Left lung (tissue), 10 donors: ENCODE measurements around the gene CPXM2. TPM values are rescaled to one million over a fixed set of nuclear protein-coding genes. Genes with fewer than 3 reads are reported as not detected.

Experiments
- ATAC-seq: fragments of 200-7000 bp; cut with Tn5 transposase; one replicate; pipeline ENCODE4 v1.9.1; 2020; ENCODE audit warnings: moderate library complexity
- DNase-seq, 4 donors: peaks; one replicate each; pipeline ENCODE4 v3.0.0-alpha.2; 2013 to 2020
- H3K27ac ChIP-seq, 2 donors: fragments of 200-600 bp; sonication (generic) in 1 of 2; one replicate each; pipeline versions ENCODE4 v1.5.0 to v1.8.0; 2020 to 2021
- H3K27me3 ChIP-seq, 2 donors: fragments of 200-600 bp; sonication (generic) in 1 of 2; one replicate each; pipeline versions ENCODE4 v1.5.0 to v1.8.0; 2020 to 2021
- H3K36me3 ChIP-seq, 2 donors: fragments of 200-600 bp; sonication (generic) in 1 of 2; one replicate each; pipeline versions ENCODE4 v1.5.0 to v1.8.0; 2020 to 2021
- H3K4me1 ChIP-seq, 2 donors: fragments of 200-600 bp; one replicate each; pipeline ENCODE4 v1.8.0; 2021
- H3K4me3 ChIP-seq, 2 donors: fragments of 200-600 bp; sonication (generic) in 1 of 2; one replicate each; pipeline versions ENCODE4 v1.5.0 to v1.8.0; 2020 to 2021; ENCODE audit warnings: mild to moderate bottlenecking in 1 of 2
- H3K9me3 ChIP-seq, 2 donors: fragments of 200-600 bp; sonication (generic) in 1 of 2; one replicate each; pipeline versions ENCODE4 v1.5.0 to v1.8.0; 2020 to 2021
- intact Hi-C, 2 donors: fragments of 100-400 bp; cut with DNase I; formaldehyde crosslinking; loops; one replicate each; pipeline versions ENCODE4 v1.11.2 to v1.14.2; 2022
- polyA plus RNA-seq, 6 donors: library from polyadenylated mRNA; unstranded; fragments of 120-200 nt; gene quantifications; one replicate each; pipeline ENCODE4 v1.2.1, GENCODE V29; 2013; ENCODE audit not compliant: insufficient read length in 6 of 6
- total RNA-seq, 2 donors: library from RNA; stranded (reverse); fragmentation: NEBNext Ultra II Directional; extraction: Animal tissue kit (Norgen Biotek cat#: 25700); gene quantifications; one replicate each; pipeline ENCODE4 v1.2.1, GENCODE V29; 2021
- TF ChIP-seq, protein P1 (sequence below), 2 donors: fragments of 200-600 bp; sonication (generic) in 1 of 2; IDR thresholded peaks; one replicate each; pipeline versions ENCODE4 v1.5.0 to v1.8.0; 2021; ENCODE audit warnings: antibody characterized with exemption in 2 of 2
- donor health status: DM: no; HTN: yes; CAD: no.
- donor health status: DM: no; HTN: no; CAD: no.

Gene CPXM2
- total and polyA plus RNA-seq, 8 donors = 1.5 to 6.5 (median 2.6) TPM

DNA sequence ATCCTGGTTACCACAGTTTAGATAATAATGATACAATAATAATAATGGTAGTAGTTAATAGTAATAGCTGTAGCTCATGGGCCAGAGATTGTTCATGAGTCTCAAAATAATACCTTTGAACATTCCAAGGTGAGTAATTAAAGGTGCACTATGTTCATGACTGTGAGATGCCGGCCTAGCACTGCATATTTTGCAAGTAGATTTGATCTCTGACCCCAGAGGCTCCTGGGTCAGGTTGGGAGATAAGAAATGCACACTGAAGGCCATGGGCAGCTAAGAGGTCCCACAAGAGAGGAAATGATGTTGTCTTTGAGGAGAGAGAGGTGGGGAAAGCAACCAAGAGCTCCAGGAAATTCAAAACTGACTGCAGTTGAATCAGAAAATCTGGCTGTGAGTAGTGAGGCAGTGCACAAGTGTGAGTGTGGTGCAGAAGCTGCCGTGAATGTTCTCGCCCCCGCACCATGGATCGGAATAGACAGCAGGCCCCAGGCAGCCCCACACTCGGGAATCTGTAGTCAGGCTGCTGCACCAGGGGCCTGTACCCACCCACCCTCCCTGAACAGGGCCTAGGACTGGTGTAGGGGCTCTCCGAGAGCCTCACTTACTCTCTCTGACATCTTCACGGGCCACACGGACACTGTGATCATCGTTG, 11.9 kb downstream of the CPXM2 start:
- Histone ChIP-seq H3K27me3 (no peaks in the 10 kb centered on the region), H3K4me1 (no peaks in the 10 kb centered on the region), H3K4me3 (no peak overlapping the region), H3K27ac (no peak overlapping the region), H3K9me3 (peaks cover 0 to 4% of the 10 kb centered on the region in 2 donors), H3K36me3 (no peaks in the 10 kb centered on the region)
- TF ChIP-seq, protein P1, sequence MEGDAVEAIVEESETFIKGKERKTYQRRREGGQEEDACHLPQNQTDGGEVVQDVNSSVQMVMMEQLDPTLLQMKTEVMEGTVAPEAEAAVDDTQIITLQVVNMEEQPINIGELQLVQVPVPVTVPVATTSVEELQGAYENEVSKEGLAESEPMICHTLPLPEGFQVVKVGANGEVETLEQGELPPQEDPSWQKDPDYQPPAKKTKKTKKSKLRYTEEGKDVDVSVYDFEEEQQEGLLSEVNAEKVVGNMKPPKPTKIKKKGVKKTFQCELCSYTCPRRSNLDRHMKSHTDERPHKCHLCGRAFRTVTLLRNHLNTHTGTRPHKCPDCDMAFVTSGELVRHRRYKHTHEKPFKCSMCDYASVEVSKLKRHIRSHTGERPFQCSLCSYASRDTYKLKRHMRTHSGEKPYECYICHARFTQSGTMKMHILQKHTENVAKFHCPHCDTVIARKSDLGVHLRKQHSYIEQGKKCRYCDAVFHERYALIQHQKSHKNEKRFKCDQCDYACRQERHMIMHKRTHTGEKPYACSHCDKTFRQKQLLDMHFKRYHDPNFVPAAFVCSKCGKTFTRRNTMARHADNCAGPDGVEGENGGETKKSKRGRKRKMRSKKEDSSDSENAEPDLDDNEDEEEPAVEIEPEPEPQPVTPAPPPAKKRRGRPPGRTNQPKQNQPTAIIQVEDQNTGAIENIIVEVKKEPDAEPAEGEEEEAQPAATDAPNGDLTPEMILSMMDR (IDR thresholded peaks at IDR 0.05) = no peak
- ATAC-seq (no peak), DNase-seq (no peak)
- intact Hi-C loops = no loop called here

DNA sequence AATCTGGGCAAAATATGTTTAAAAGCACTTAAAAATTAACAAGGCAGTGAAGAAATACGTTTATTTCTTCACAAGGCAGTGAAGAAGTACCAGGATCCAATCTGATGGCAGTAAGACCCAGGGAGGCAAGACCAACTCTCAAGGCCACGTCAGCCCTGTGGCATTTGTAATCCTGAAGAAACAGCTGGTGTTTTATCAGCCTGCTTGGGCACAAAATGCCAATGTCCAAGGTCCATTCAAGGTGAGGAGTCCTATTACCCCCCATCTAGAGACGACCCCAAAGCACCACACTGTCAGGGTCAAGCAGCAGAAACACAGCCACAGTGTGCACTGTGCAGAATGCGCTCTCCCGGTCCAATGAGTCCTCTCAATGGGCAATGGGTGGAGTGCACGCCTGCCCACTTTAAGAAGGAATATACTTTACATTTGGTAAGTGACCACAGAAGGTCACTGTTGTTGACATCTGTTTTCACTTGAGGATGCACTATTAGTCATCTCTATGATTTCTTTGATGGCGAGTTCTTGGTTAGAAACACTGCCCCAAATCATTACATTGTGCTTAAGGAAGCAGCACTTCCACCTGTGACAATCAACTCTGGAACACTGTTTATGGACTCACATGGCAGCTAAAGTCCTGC, 12.8 kb downstream of the CPXM2 start:
- Histone ChIP-seq H3K36me3 (no peaks in the 10 kb centered on the region), H3K9me3 (peaks cover 0 to 4% of the 10 kb centered on the region in 2 donors), H3K27me3 (no peaks in the 10 kb centered on the region), H3K27ac (no peak overlapping the region), H3K4me3 (no peak overlapping the region), H3K4me1 (no peaks in the 10 kb centered on the region)
- ATAC-seq = no peak
- intact Hi-C loops = no loop called here
- DNase-seq = no peak
- TF ChIP-seq, protein P1 (IDR thresholded peaks at IDR 0.05) = no peak

DNA sequence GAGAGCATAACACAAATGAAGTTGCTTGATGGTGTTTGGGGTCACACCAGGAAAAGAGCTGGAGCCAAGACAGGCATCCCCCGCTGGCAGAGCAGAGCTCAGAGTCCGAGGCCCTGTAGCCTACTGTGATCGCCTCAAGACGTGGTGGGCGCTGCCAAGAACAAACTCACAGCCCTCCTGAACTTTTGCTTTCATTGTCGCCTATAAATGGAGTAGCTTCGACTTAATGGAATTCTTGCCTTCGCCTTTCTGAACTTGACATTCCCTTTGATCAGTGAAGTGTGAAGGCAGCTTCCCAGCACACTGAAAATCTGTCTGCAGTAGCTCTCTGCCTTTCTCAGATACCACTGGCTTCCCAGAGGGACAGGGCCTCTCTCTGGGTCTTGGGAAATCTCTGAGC, 21.3 kb downstream of the CPXM2 start:
- no peak overlapping the region for H3K4me3 ChIP-seq
- no peak overlapping the region for H3K27ac ChIP-seq
- no peak for DNase-seq
- ATAC-seq = no peak
- H3K27me3 ChIP-seq = peaks cover 0 to 32% of the 10 kb centered on the region in 2 donors
- TF ChIP-seq, protein P1 (IDR thresholded peaks at IDR 0.05) = no peak
- no peaks in the 10 kb centered on the region for H3K4me1 ChIP-seq
- no peaks in the 10 kb centered on the region for H3K36me3 ChIP-seq
- intact Hi-C loops = no loop called here
- H3K9me3 ChIP-seq = peaks cover 0 to 7% of the 10 kb centered on the region in 2 donors

DNA sequence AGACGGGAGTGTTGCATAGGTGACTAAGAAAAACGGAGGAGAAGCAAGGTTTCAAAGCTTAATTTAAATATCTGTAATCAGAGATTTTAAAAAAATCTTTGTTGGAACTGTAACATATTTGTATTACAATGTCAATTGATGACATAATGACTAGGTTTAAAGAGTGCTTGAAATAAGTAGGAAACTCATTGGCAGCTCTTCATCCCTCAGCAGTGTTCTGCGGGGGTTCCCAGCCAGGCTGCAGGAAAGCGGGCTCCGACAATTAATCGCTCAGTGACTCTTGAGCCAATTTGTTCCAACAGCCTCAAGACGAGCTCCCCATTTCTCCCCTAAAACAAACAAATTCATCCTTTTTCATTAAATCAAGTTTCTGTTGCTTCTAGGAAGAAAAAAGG, 22.6 kb downstream of the CPXM2 start:
- Histone ChIP-seq H3K9me3 (peaks cover 0 to 7% of the 10 kb centered on the region in 2 donors), H3K4me1 (no peaks in the 10 kb centered on the region), H3K27ac (no peak overlapping the region), H3K4me3 (no peak overlapping the region), H3K27me3 (peaks cover 0 to 38% of the 10 kb centered on the region in 2 donors), H3K36me3 (no peaks in the 10 kb centered on the region)
- TF ChIP-seq, protein P1 (IDR thresholded peaks at IDR 0.05) = no peak
- DNase-seq = no peak
- intact Hi-C loops = no loop called here
- peak; percentile 65 for ATAC-seq
